Measurements from ENCODE around the gene ERN2. TPM values are rescaled to one million over a fixed set of nuclear protein-coding genes. Genes with fewer than 3 reads are reported as not detected.
"Not testable (repeated sequence)": the region's sequence is repeated elsewhere in the genome, so short reads cannot be mapped to it uniquely, and the experiment has no call there.

ERN2 gene
- total RNA-seq, 1 donor from 2014 or later = 0.60 TPM

DNA sequence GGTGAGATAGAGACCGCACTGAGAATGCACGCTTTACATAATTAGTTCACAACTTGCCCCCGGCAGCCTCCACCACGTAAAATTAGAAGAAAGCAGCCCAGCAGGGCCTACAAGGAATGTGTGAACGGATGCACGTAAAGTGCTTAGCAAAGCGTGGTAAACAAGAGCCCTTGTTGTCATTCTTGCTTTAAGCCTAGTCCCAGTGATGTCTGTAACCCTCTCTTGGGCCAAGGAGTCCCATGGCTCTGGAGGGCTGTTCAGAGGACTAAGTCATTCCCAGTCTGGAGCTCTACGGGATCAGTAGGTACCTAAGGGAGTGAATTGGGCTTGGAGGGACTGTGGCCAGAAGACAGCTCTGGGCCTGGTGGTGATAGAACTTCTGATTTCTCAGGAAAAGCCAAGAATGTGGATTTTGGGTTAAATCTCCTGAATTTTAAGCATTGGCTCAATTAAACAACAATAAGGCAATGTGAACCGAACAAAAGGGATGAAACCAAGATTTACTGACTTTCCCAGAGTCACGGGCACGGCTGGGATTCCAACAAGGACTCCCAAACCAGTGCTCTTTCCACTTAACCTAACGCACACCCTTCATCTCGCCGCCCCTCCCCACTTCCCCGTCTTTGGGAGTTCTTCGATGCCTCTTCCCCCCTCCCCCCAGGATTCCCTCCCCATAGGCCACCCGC, 41.0 kb upstream of the ERN2 start:
- Mint-ChIP-seq H3K27ac (no peak overlapping the region), H3K4me1 (ENCODE audit: low read depth) (no peaks in the 10 kb centered on the region), H3K27me3 (peaks cover 55% of the 10 kb centered on the region), H3K36me3 (ENCODE audit: insufficient read depth) (no peaks in the 10 kb centered on the region), H3K9me3 (ENCODE audit: low read depth) (peaks cover 4% of the 10 kb centered on the region), H3K4me3 (ENCODE audit: low read depth) (no peak overlapping the region)
- no peak for DNase-seq (ENCODE audit: low spot score, unreplicated experiment)
- TF ChIP-seq, protein P1, sequence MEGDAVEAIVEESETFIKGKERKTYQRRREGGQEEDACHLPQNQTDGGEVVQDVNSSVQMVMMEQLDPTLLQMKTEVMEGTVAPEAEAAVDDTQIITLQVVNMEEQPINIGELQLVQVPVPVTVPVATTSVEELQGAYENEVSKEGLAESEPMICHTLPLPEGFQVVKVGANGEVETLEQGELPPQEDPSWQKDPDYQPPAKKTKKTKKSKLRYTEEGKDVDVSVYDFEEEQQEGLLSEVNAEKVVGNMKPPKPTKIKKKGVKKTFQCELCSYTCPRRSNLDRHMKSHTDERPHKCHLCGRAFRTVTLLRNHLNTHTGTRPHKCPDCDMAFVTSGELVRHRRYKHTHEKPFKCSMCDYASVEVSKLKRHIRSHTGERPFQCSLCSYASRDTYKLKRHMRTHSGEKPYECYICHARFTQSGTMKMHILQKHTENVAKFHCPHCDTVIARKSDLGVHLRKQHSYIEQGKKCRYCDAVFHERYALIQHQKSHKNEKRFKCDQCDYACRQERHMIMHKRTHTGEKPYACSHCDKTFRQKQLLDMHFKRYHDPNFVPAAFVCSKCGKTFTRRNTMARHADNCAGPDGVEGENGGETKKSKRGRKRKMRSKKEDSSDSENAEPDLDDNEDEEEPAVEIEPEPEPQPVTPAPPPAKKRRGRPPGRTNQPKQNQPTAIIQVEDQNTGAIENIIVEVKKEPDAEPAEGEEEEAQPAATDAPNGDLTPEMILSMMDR (IDR thresholded peaks at IDR 0.05; ENCODE audit: unreplicated experiment) = no peak

DNA sequence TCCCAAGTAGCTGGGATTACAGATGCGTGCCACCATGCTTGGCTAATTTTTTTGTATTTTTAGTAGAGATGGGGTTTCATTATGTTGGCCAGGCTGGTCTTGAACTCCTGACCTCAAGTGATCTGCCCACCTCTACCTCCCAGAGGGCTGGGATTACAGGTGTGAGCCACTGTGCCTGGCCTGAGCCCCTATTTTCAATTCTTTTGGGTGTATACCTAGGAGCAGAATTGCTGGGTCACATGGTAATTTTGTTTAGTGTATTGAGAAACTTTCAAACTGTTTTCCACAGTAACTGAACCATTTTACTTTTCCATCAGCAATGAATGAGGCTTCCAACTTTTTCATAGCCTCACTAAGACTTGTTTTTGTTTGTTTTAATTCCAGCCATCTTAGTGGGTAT, 38.0 kb upstream of the ERN2 start:
- H3K36me3 Mint-ChIP-seq (ENCODE audit: insufficient read depth); H3K4me1 Mint-ChIP-seq (ENCODE audit: low read depth); DNase-seq (ENCODE audit: low spot score, unreplicated experiment); H3K27ac Mint-ChIP-seq; H3K4me3 Mint-ChIP-seq (ENCODE audit: low read depth); H3K9me3 Mint-ChIP-seq (ENCODE audit: low read depth): not testable (repeated sequence)
- peaks cover 35% of the 10 kb centered on the region for H3K27me3 Mint-ChIP-seq

DNA sequence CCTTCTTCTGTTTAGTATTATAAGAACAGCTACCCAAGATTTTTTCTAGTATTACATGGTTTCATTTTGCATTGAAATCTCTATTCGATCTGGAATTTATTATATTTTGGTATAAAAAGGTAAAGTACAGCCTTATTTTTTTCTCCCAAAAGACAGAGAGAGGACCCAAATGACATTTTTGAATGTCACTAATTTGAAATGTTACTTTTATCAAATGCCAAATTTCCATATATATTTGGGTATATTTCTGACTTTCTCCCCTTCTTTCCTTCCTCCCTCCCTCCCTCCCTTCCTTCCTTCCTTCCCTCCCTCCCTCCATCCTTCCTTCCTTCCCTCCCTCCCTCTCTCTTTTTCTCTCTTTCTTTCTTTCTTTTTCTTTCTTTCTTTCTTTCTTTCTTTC, 35.6 kb upstream of the ERN2 start:
- H3K36me3 Mint-ChIP-seq (ENCODE audit: insufficient read depth) = no peaks in the 10 kb centered on the region
- no peaks in the 10 kb centered on the region for H3K9me3 Mint-ChIP-seq (ENCODE audit: low read depth)
- no peaks in the 10 kb centered on the region for H3K4me1 Mint-ChIP-seq (ENCODE audit: low read depth)
- no peak overlapping the region for H3K4me3 Mint-ChIP-seq (ENCODE audit: low read depth)
- peaks cover 22% of the 10 kb centered on the region for H3K27me3 Mint-ChIP-seq
- TF ChIP-seq, protein P1 (IDR thresholded peaks at IDR 0.05; ENCODE audit: unreplicated experiment) = no peak
- H3K27ac Mint-ChIP-seq = no peak overlapping the region
- no peak for DNase-seq (ENCODE audit: low spot score, unreplicated experiment)

DNA sequence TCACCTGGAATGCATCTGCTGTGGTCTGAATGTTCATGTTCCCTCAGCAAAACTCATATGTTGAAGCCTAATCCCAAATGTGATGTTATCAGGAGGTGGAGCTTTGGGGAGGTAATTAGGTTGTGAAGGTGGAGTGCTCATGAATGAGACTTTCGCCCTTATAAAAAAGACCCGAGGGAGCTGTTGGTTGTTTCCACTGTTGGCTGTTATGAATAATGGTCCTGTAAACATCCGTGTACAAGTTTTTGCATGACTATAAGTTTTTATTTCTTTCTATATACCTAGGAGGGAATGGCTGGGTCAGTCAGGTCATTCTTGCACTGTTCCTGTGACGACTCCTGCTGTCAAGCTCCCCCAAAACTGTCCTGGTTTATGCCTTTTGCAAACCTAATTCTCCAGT, 32.2 kb upstream of the ERN2 start:
- Mint-ChIP-seq H3K9me3 (ENCODE audit: low read depth) (no peaks in the 10 kb centered on the region), H3K4me1 (ENCODE audit: low read depth) (no peaks in the 10 kb centered on the region), H3K27ac (no peak overlapping the region), H3K27me3 (peaks cover 26% of the 10 kb centered on the region), H3K4me3 (ENCODE audit: low read depth) (no peak overlapping the region), H3K36me3 (ENCODE audit: insufficient read depth) (no peaks in the 10 kb centered on the region)
- TF ChIP-seq, protein P1 (IDR thresholded peaks at IDR 0.05; ENCODE audit: unreplicated experiment) = no peak
- no peak for DNase-seq (ENCODE audit: low spot score, unreplicated experiment)

DNA sequence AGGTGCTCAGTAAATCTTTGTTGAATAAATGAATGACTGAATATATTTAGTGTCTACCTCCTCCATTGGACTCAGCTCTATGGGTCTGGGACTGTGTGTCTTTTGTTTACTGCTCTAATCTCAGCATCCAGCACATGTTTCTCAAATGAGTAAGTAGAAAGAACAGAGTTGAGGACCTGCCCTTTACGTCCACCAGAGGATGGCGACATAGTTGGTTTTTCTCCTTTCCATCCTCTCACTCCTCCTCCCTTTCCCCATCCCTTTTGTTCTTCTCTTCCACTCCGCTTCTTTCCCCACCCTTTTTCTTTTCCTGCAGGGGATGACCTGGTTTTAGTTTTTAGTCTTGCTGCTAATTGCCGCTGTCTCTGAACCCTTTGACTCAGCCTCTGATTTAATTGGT, 29.7 kb upstream of the ERN2 start:
- no peaks in the 10 kb centered on the region for H3K9me3 Mint-ChIP-seq (ENCODE audit: low read depth)
- H3K4me1 Mint-ChIP-seq (ENCODE audit: low read depth) = no peaks in the 10 kb centered on the region
- H3K27ac Mint-ChIP-seq = no peak overlapping the region
- H3K36me3 Mint-ChIP-seq (ENCODE audit: insufficient read depth) = no peaks in the 10 kb centered on the region
- H3K4me3 Mint-ChIP-seq (ENCODE audit: low read depth) = no peak overlapping the region
- peaks cover 35% of the 10 kb centered on the region for H3K27me3 Mint-ChIP-seq
- no peak for DNase-seq (ENCODE audit: low spot score, unreplicated experiment)
- TF ChIP-seq, protein P1 (IDR thresholded peaks at IDR 0.05; ENCODE audit: unreplicated experiment) = no peak

DNA sequence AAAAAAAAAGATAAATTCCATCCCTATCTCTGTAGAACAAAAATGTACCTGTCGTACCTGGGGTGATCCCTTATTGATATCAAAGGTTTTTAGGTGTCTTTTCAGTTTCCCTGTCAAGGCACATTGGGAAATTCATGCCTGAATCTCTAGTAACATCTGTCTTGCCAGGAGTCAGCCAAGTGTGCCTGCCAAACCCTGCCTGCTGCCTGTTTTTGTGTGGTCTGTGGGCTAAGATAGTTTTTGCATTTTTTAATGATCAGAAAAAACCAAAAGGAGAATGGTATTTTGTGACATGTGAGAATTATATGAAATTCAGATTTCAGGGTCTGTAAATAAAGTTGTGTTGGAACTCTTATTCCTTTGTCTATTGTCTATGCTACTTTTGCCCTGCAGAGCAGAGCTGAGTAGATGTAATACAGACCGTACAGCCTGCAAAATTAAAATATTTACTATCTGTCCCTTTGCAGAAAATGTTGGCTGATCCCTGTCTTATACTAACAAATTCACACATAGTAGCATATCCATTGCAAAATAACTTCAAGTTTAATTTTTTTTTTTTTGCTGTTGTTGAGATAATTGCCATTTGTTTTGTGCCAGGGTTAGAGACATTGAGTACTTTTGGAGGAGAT, 28.8 kb upstream of the ERN2 start:
- Mint-ChIP-seq H3K4me1 (ENCODE audit: low read depth) (no peaks in the 10 kb centered on the region), H3K36me3 (ENCODE audit: insufficient read depth) (no peaks in the 10 kb centered on the region), H3K9me3 (ENCODE audit: low read depth) (no peaks in the 10 kb centered on the region), H3K4me3 (ENCODE audit: low read depth) (no peak overlapping the region), H3K27me3 (peaks cover 34% of the 10 kb centered on the region), H3K27ac (no peak overlapping the region)
- DNase-seq (ENCODE audit: low spot score, unreplicated experiment) = no peak
- TF ChIP-seq, protein P1 (IDR thresholded peaks at IDR 0.05; ENCODE audit: unreplicated experiment) = no peak
